WERI-Rb-1 (cell line): Measurements from ENCODE around the gene NEK11.

ENCODE experiments used
- DNase-seq: peaks from one replicate; pipeline ENCODE4 v3.0.0-alpha.2; 2020
- H3K27ac ChIP-seq: fragments of 250-450 bp; sonication (Bioruptor Pico); 2 replicates; pipeline ENCODE4 v1.5.1; 2020; ENCODE audit warnings: mild to moderate bottlenecking, moderate library complexity
- H3K27me3 ChIP-seq: fragments of 250-450 bp; sonication (Bioruptor Pico); 2 replicates; pipeline ENCODE4 v1.5.1; 2021; ENCODE audit warnings: mild to moderate bottlenecking, low read depth, moderate library complexity; ENCODE audit not compliant: insufficient read depth, severe bottlenecking
- H3K36me3 ChIP-seq: fragments of 250-450 bp; sonication (Bioruptor Pico); 2 replicates; pipeline ENCODE4 v1.5.1; 2020; ENCODE audit warnings: mild to moderate bottlenecking, moderate library complexity
- H3K4me3 ChIP-seq: 2 replicates; pipeline ENCODE4 v1.5.1; 2011; ENCODE audit warnings: low read depth, mild to moderate bottlenecking, control low read depth, low read length
- H3K9me3 ChIP-seq: fragments of 250-450 bp; sonication (Bioruptor Pico); 2 replicates; pipeline ENCODE4 v1.5.1; 2021; ENCODE audit warnings: mild to moderate bottlenecking, moderate library complexity; ENCODE audit not compliant: severe bottlenecking
- TF ChIP-seq, protein P1 (sequence below): IDR thresholded peaks from 2 replicates; pipeline ENCODE4 v1.5.1; 2011; ENCODE audit warnings: low read depth, mild to moderate bottlenecking, control low read depth, inconsistent platforms, low read length

Gene NEK11

DNA sequence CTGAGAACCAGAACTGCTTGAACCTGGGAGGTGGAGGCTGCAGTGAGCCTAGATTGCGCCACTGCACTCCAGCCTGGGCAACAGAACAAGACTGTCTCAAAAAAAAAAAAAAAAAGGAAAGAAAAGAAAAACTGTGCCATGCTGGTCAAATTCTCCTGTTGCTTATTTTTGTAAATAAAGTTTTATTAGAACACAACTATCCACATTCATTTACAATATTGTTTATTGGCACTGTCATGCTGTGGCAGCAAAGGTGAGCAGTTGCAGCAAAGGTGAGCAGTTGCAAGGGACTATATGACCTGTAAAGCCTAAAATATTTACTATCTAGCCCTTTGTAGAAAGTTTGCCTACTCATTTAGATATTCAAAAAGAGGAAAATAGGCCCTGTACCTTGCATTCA, 18.4 kb upstream of the NEK11 start:
- DNase-seq: no peak
- Histone ChIP-seq H3K27ac (no peak overlapping the region), H3K9me3 (no peaks in the 10 kb centered on the region), H3K27me3 (no peaks in the 10 kb centered on the region), H3K4me3 (no peak overlapping the region), H3K36me3 (peaks cover 23% of the 10 kb centered on the region)
- TF ChIP-seq, protein P1, sequence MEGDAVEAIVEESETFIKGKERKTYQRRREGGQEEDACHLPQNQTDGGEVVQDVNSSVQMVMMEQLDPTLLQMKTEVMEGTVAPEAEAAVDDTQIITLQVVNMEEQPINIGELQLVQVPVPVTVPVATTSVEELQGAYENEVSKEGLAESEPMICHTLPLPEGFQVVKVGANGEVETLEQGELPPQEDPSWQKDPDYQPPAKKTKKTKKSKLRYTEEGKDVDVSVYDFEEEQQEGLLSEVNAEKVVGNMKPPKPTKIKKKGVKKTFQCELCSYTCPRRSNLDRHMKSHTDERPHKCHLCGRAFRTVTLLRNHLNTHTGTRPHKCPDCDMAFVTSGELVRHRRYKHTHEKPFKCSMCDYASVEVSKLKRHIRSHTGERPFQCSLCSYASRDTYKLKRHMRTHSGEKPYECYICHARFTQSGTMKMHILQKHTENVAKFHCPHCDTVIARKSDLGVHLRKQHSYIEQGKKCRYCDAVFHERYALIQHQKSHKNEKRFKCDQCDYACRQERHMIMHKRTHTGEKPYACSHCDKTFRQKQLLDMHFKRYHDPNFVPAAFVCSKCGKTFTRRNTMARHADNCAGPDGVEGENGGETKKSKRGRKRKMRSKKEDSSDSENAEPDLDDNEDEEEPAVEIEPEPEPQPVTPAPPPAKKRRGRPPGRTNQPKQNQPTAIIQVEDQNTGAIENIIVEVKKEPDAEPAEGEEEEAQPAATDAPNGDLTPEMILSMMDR: no peak

DNA sequence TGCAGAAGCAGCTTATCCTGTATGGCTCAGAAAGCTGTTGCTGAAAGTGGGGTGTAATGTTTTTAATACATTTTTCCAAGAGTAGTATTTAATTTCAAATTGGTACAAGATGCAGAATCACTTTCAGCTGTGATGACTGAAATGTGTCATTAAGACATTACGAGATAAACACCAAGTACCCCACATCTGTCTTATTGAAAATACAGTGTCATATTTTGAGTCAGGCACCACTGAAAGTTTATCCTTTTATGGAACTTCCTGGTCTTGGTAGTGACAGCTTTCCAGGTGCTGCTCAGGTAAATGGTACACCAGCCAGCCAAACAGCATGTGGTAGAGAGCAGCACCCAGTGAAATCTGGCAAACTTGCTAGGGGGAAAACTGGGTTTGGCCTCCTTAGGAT, 17.0 kb upstream of the NEK11 start:
- H3K27me3 ChIP-seq: no peaks in the 10 kb centered on the region
- peaks cover 29% of the 10 kb centered on the region for H3K36me3 ChIP-seq
- TF ChIP-seq, protein P1: no peak
- no peak overlapping the region for H3K4me3 ChIP-seq
- H3K9me3 ChIP-seq: no peaks in the 10 kb centered on the region
- DNase-seq: no peak
- H3K27ac ChIP-seq: no peak overlapping the region

DNA sequence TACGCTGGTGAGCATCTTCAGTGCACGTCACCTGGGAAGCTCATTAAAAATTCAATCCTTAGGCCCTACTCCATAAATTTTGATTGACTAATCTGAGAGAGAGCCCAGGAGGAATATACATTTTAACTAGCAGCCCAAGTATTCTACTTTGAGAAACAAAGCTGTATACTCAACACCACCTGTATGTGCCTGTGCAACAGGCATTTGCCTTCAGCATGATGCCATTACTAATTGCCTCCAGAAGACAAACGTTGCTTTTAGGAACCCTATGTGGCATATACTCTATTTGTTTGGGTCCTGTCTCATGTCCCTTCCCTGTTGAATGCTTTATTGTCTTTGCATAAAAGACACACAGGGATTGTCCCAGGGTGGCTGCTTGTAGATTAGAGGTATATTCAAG, 7.7 kb upstream of the NEK11 start:
- TF ChIP-seq, protein P1: no peak
- Histone ChIP-seq H3K36me3 (peaks cover 25% of the 10 kb centered on the region), H3K27ac (no peak overlapping the region), H3K9me3 (no peaks in the 10 kb centered on the region), H3K27me3 (no peaks in the 10 kb centered on the region), H3K4me3 (no peak overlapping the region)
- DNase-seq: no peak

DNA sequence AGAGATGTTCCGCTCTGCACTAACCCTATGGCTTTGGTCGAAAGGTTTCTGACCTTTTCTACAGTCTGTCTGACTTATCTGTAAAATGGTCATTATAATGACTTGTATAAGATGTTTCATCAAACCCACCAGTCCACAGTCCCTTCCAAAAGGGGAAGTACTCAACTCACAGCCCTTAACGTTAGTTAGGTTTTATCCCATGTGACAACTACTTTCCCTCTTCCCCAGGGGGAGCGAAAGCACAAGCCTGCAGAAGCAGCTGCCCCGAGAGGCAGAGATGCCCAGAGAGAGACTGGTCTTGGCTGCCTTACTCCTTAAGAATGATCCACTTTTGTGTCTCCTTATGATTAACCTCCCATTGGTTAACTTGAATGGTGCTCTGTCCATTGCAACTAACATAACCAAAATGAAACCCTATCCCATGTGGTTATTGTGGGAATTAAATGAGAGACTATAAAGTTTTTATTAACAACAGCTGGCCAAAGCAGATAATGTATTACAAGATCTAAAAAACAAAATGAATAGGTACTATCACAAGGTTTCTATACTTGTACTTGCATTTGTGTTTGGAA, 6.5 kb upstream of the NEK11 start:
- no peak for DNase-seq
- TF ChIP-seq, protein P1: no peak
- no peaks in the 10 kb centered on the region for H3K27me3 ChIP-seq
- H3K27ac ChIP-seq: no peak overlapping the region
- no peak overlapping the region for H3K4me3 ChIP-seq
- peaks cover 20% of the 10 kb centered on the region for H3K36me3 ChIP-seq
- no peaks in the 10 kb centered on the region for H3K9me3 ChIP-seq

DNA sequence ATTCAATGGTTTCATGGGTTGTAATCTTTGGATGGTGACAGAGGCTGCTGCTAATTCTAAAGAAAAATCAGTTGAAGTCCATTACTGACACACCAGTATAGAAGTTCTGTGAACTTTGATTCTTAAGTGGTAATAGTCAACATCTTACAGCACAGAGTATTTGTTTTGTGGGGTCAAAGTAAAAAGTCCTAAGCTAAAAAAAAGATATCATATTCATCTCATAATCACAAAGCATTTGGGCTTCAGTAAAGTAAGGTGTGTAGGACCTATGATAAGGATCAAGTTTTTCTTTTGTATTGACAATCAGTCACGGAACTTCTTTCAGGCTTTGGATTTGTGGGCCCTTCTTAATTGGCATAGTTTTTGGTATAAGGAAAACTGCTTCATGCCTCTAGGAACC, 1.1 kb upstream of the NEK11 start:
- H3K9me3 ChIP-seq: no peaks in the 10 kb centered on the region
- peak overlapping the region; percentile 81 for H3K4me3 ChIP-seq
- H3K36me3 ChIP-seq: peaks cover 8% of the 10 kb centered on the region
- H3K27me3 ChIP-seq: no peaks in the 10 kb centered on the region
- peak overlapping the region; percentile 87; the same call in 1 of the 2 replicates for H3K27ac ChIP-seq
- DNase-seq: no peak
- TF ChIP-seq, protein P1: no peak

DNA sequence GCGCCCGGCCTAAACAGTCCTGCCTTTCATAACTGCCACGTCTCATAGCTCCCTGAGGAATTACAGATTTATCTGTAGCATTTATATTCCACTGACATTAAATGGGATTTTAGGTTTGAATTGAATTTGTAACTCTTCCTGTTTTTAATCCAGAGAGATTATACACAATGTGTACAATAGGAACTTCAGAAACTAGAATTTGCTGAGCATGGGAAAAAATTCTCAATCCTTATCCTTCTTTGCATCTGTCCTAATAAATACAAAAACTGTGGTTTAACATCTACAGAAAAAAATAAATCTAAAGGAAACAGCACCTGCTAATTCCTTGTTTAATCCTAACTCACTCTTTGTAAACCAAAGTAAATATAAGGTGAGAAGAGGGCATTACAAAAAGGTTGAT, 2.2 kb downstream of the NEK11 start:
- H3K36me3 ChIP-seq: peaks cover 6% of the 10 kb centered on the region

More for the DNA sequence above, 2.2 kb downstream of the NEK11 start:
- DNase-seq: no peak
- TF ChIP-seq, protein P1: no peak
- no peaks in the 10 kb centered on the region for H3K9me3 ChIP-seq
- H3K27ac ChIP-seq: no peak overlapping the region
- no peaks in the 10 kb centered on the region for H3K27me3 ChIP-seq
- no peak overlapping the region for H3K4me3 ChIP-seq
